ENCODE results near the gene NCAPD2.

DNA sequence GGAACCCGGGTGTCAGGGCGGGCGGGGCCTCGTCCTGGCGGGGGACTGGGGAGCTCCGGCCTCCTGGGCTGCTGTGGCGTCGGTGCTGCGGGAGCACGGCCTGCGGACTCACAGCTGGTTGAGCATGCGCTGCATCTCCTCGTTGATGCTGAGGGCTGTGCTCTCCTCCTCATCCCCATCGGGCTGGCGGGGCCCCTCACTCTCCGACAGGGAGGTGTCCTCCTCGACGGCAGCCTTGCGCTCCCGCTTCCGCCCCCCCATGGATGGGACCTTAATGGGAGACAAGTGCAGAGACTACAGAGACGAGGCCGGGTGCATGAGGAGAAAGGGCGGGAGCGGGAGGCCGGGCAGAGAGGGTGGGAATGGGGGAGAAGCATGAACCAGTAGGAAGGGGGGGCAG is 54.7 kb downstream of the NCAPD2 start:
- TF ChIP-seq, protein P1, sequence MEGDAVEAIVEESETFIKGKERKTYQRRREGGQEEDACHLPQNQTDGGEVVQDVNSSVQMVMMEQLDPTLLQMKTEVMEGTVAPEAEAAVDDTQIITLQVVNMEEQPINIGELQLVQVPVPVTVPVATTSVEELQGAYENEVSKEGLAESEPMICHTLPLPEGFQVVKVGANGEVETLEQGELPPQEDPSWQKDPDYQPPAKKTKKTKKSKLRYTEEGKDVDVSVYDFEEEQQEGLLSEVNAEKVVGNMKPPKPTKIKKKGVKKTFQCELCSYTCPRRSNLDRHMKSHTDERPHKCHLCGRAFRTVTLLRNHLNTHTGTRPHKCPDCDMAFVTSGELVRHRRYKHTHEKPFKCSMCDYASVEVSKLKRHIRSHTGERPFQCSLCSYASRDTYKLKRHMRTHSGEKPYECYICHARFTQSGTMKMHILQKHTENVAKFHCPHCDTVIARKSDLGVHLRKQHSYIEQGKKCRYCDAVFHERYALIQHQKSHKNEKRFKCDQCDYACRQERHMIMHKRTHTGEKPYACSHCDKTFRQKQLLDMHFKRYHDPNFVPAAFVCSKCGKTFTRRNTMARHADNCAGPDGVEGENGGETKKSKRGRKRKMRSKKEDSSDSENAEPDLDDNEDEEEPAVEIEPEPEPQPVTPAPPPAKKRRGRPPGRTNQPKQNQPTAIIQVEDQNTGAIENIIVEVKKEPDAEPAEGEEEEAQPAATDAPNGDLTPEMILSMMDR (conservative IDR thresholded peaks at IDR 0.05), result no peak
- TF ChIP-seq EZH2 (IDR thresholded peaks at IDR 0.05; ENCODE audit: low read depth), result no peak
